ENCODE data around the gene STPG2. TPM values are rescaled to one million over a fixed set of nuclear protein-coding genes. Genes with fewer than 3 reads are reported as not detected.

STPG2 gene
- total RNA-seq, 1 experiment from 2014 or later = 0.20 TPM

DNA sequence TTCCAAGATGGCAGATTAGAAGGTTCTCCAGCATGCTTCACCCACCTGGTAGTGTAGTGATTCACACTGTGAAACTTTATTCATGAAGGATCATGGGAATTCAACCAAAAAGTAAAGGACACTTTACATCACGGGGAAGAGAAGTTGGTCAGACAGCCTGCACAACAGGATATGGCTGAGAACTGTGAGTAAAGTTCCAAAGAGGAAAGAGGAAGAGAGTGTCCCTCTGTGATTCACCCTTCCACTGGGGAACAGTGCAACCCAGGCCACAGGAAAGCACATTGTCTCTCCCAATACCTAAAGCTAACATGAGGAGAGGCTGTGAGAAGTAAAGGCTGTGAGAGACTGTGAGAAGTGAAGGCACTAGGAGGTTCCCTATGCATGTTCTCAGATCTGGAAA lies 137.2 kb downstream of the STPG2 start:
- no peak overlapping the region for H3K4me2 ChIP-seq (ENCODE audit: insufficient read depth, insufficient read length, low read length)
- H2BK15ac ChIP-seq (ENCODE audit: low read depth, low read length) = no peak overlapping the region
- H3K27ac ChIP-seq (ENCODE audit: insufficient read length, low read depth, low read length) = no peak overlapping the region
- WGBS (ENCODE audit: extremely low coverage, insufficient read length, low lambda C conversion rate) = no CpG with 5 or more reads among the region's 1 CpG
- TF ChIP-seq CTCF (conservative IDR thresholded peaks at IDR 0.05) = no peak
- no peak overlapping the region for H4K5ac ChIP-seq (ENCODE audit: insufficient read length, low read depth, low read length)
- no peak overlapping the region for H2AK5ac ChIP-seq (ENCODE audit: insufficient read length, low read length)
- Mint-ChIP-seq H3K36me3 (ENCODE audit: insufficient read depth in 1 of 3, low read depth in 3 of 3) (peaks cover 0 to 3% (median 0%) of the 10 kb centered on the region in 3 experiments; a peak in 1 of 7 replicates), H3K27me3 (ENCODE audit: low read depth) (no peaks in the 10 kb centered on the region), H3K4me3 (no peak overlapping the region), H3K9me3 (peaks cover 3% of the 10 kb centered on the region in 2 experiments; a peak in 2 of 5 replicates), H3K27ac (no peak overlapping the region), H3K4me1 (no peaks in the 10 kb centered on the region)
- no peak overlapping the region for H2BK5ac ChIP-seq (ENCODE audit: insufficient read length, low read length)
- no peaks in the 10 kb centered on the region for H3K9me3 ChIP-seq (ENCODE audit: control insufficient read depth, low read depth, low read length)
- H3K4ac ChIP-seq (ENCODE audit: low read depth, low read length) = no peak overlapping the region
- H4K8ac ChIP-seq (replicated peaks; ENCODE audit: insufficient read length, low read depth, low read length) = no peak overlapping the region
- H2BK20ac ChIP-seq (ENCODE audit: low read depth, low read length, poor library complexity, severe bottlenecking) = no peak overlapping the region
- no peak overlapping the region for H3K9ac ChIP-seq (ENCODE audit: extremely low read depth, insufficient read length, low read length)
- H4K20me1 ChIP-seq (ENCODE audit: control insufficient read depth, insufficient read depth, insufficient read length) = no peaks in the 10 kb centered on the region
- no peak overlapping the region for H2BK120ac ChIP-seq (ENCODE audit: low read depth, low read length, poor library complexity, severe bottlenecking)
- H3K14ac ChIP-seq (ENCODE audit: insufficient read depth, low read length) = no peak overlapping the region
- no peak overlapping the region for H3K18ac ChIP-seq (ENCODE audit: insufficient read length, low read depth, low read length)
- no peaks in the 10 kb centered on the region for H3K27me3 ChIP-seq (ENCODE audit: insufficient read depth, low read length)
- H2AFZ ChIP-seq (ENCODE audit: low read length) = no peak overlapping the region
- H4K91ac ChIP-seq (ENCODE audit: insufficient read length, low read depth, low read length) = no peak overlapping the region
- no peak overlapping the region for H3K56ac ChIP-seq (ENCODE audit: insufficient read length, low read depth, low read length)
- H3K23me2 ChIP-seq (ENCODE audit: insufficient read length, low read depth, low read length, poor library complexity, severe bottlenecking) = no peaks in the 10 kb centered on the region
- H3K79me2 ChIP-seq (ENCODE audit: insufficient read depth, low read length) = no peaks in the 10 kb centered on the region
- H2BK12ac ChIP-seq (ENCODE audit: insufficient read length, low read depth, low read length) = no peak overlapping the region
- no peaks in the 10 kb centered on the region for H3K79me1 ChIP-seq (ENCODE audit: insufficient read depth, low read depth, low read length, poor library complexity, severe bottlenecking)
- H3K4me1 ChIP-seq (ENCODE audit: insufficient read depth, low read length) = no peaks in the 10 kb centered on the region
- DNase-seq = no peak
- no peak overlapping the region for H3T11ph ChIP-seq (ENCODE audit: low read length)
- no peak overlapping the region for H3K23ac ChIP-seq (ENCODE audit: insufficient read length, low read depth, low read length)

Measured in H9 (cell line).